ENCODE results near the gene SH3GL2. TPM values are rescaled to one million over a fixed set of nuclear protein-coding genes. Genes with fewer than 3 reads are reported as not detected.
A peak's percentile ranks its signal among the peaks of the same experiment; 100 is the strongest.

The SH3GL2 gene
- total and polyA plus RNA-seq, 9 of the 15 experiments (the other 6 are each of a cell fraction or from before 2014, with no cell fraction given) = not detected

GRCh38 chr9:17744786-17745185, 165.9 kb downstream of the SH3GL2 start:
- FAIRE-seq = no peak

More at GRCh38 chr9:17744786-17745185, 165.9 kb downstream of the SH3GL2 start:
- ATAC-seq (no peak), DNase-seq (ENCODE audit: extremely low read depth in 1 of 4, low spot score in 3 of 4) (no peak)
- intact Hi-C loops (cut with micrococcal nuclease) (no loop called here), in situ Hi-C loops (cut with MboI) (no loop called here)
- Histone ChIP-seq H3K27ac (ENCODE audit: extremely low read depth, low read depth, low read length) (no peak overlapping the region), H3K36me3 (ENCODE audit: control insufficient read depth, insufficient read depth, low read length) (no peaks in the 10 kb centered on the region), H3K27me3 (ENCODE audit: control insufficient read depth in 2 of 2, insufficient read depth in 2 of 2, low read length in 2 of 2) (no peaks in the 10 kb centered on the region), H3K9me1 (ENCODE audit: control insufficient read depth, insufficient read depth, low read length) (no peaks in the 10 kb centered on the region), H4K20me1 (replicated peaks; ENCODE audit: control insufficient read depth, insufficient read depth, low read length) (no peaks in the 10 kb centered on the region), H3K4me3 (no peak overlapping the region), H2AFZ (ENCODE audit: low read depth, low read length) (no peak overlapping the region), H3K4me1 (replicated peaks in 1 of 2; ENCODE audit: control insufficient read depth in 2 of 2, insufficient read depth in 2 of 2, low read length in 2 of 2) (no peaks in the 10 kb centered on the region), H3K79me2 (ENCODE audit: control insufficient read depth, insufficient read depth, low read length) (no peaks in the 10 kb centered on the region), H3K9ac (ENCODE audit: insufficient read depth in 1 of 2, low read depth in 2 of 2, low read length in 2 of 2) (no peak overlapping the region), H3K9me3 (replicated peaks; ENCODE audit: control insufficient read depth, insufficient read depth, low read depth, low read length) (no peaks in the 10 kb centered on the region), H3K4me2 (ENCODE audit: insufficient read depth, low read length) (no peak overlapping the region)
- no TSS peak for BruUV-seq (replicated peaks)
- peak; percentile 47; the same call in 1 of the 2 replicates for TF ChIP-seq REST (IDR thresholded peaks at IDR 0.05; ENCODE audit: borderline replicate concordance)
- no peak for TF ChIP-seq REST (CRISPR knock-in tag; IDR thresholded peaks at IDR 0.05; ENCODE audit: low read depth)
- TF ChIP-seq NKRF (IDR thresholded peaks at IDR 0.05; ENCODE audit: borderline replicate concordance) = no peak
- WGBS (ENCODE audit: insufficient coverage, low coverage, missing lambda C conversion rate) = 4% methylated on average over 3 of the region's 3 CpGs
- POLR2A ChIA-PET = interaction anchor here (0.6 kb wide), 1 partner anchor 1532 kb away, joined by 4 read pairs; no protein-coding TSS in a partner anchor
- CTCF ChIA-PET (ENCODE audit: low intra/inter-chr PET ratio) = no interaction called here
